ENCODE measurements around the gene ELAVL3.

DNA sequence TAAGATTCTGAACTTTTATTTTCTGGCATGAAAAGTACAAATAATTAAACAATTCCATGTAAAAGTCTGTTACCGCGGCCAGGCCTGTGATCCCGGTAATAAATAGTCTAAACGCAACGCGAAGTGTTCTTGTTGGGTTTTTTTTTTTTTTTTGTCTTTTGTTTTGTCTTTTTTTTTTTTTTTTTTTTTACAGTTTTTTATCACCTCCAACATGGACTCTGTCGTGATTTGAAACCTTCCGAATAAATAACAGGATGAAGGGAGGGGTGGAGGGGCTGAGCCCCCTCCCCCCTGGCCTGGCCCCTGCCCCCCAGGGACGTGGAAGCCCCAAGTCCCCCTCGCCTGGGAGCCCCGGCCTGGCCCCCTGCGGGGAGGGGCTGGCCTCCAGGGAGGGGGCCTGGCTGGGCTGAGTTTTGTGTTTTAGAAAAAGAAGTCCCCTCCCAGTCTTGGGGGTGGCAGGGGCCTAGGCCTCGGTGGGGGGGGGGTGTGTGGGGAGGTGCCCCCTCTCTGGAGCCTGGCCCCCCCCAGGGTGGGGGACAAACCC is 29.4 kb downstream of the ELAVL3 start:
- TF ChIP-seq, protein P1, sequence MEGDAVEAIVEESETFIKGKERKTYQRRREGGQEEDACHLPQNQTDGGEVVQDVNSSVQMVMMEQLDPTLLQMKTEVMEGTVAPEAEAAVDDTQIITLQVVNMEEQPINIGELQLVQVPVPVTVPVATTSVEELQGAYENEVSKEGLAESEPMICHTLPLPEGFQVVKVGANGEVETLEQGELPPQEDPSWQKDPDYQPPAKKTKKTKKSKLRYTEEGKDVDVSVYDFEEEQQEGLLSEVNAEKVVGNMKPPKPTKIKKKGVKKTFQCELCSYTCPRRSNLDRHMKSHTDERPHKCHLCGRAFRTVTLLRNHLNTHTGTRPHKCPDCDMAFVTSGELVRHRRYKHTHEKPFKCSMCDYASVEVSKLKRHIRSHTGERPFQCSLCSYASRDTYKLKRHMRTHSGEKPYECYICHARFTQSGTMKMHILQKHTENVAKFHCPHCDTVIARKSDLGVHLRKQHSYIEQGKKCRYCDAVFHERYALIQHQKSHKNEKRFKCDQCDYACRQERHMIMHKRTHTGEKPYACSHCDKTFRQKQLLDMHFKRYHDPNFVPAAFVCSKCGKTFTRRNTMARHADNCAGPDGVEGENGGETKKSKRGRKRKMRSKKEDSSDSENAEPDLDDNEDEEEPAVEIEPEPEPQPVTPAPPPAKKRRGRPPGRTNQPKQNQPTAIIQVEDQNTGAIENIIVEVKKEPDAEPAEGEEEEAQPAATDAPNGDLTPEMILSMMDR (conservative IDR thresholded peaks at IDR 0.05; ENCODE audit: low read depth, low read length), result no peak
- TF ChIP-seq POLR2A (IDR thresholded peaks at IDR 0.05; ENCODE audit: low read depth, low read length), result no peak
- TF ChIP-seq NFE2L2 (IDR thresholded peaks at IDR 0.05; ENCODE audit: low read depth, low read length), result no peak
- no peak for TF ChIP-seq RAD21 (IDR thresholded peaks at IDR 0.05; ENCODE audit: low read length)
- no peak for TF ChIP-seq USF2 (IDR thresholded peaks at IDR 0.05; ENCODE audit: low read depth, low read length)
- no peak for TF ChIP-seq FOS (IDR thresholded peaks at IDR 0.05; ENCODE audit: low read depth, low read length)
- TF ChIP-seq RFX5 (IDR thresholded peaks at IDR 0.05; ENCODE audit: low read depth, low read length), result no peak
- no peak for TF ChIP-seq BHLHE40 (IDR thresholded peaks at IDR 0.05; ENCODE audit: low read depth, low read length)
- TF ChIP-seq CHD1 (IDR thresholded peaks at IDR 0.05; ENCODE audit: low read depth, low read length), result no peak
- TF ChIP-seq MXI1 (IDR thresholded peaks at IDR 0.05; ENCODE audit: borderline replicate concordance, low read depth, low read length), result no peak
